Limb (tissue), 2 donors: ENCODE data around the gene TCEA3.
"Not testable (repeated sequence)": the region's sequence is repeated elsewhere in the genome, so short reads cannot be mapped to it uniquely, and the experiment has no call there.

Experiments
- DNase-seq, 2 donors: peaks; one replicate each; pipeline ENCODE4 v3.0.0-alpha.2; 2016; ENCODE audit errors: extremely low spot score in 2 of 2

Gene TCEA3

DNA sequence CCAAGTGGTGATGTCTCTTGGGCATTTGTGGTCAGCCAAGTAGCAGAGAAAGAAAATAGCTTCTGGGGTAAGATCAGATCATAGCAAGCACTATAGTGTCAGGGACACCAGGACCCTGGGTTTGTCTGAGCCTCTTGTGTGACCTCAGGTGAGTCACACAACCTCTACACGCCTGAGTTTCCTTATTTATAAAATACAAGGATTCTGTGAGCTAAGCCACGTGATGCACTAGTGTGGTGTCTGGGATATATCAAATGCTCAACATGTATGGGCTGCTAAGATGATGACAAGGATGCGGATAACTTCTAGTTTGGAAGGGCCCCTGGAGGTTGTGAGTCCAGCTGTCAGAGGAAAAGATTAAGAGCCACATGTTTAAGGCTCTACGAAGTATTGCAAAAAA, 30.4 kb downstream of the TCEA3 start:
- DNase-seq, result peak in 1 of 2 donors; percentile 64

DNA sequence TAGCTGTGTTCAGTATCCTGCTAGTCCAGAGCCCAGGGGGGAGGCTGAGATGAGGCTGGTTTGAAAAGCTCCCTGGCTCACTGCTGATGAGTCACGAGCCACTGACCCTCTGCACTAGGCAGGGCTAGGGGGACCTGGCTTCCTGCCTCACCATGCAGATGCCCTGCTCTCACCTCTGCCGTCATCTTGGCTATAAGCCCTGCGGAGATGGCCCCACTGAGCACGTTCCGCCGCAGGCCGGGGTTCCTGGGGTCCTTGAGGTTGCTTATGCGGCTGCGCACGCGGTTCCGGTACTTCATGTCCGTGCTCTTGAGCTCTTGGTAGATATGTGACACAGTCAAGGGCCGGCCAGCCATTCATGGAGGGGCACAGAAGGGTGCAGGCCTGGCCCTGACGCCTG, 30.8 kb downstream of the TCEA3 start:
- no peak for DNase-seq

DNA sequence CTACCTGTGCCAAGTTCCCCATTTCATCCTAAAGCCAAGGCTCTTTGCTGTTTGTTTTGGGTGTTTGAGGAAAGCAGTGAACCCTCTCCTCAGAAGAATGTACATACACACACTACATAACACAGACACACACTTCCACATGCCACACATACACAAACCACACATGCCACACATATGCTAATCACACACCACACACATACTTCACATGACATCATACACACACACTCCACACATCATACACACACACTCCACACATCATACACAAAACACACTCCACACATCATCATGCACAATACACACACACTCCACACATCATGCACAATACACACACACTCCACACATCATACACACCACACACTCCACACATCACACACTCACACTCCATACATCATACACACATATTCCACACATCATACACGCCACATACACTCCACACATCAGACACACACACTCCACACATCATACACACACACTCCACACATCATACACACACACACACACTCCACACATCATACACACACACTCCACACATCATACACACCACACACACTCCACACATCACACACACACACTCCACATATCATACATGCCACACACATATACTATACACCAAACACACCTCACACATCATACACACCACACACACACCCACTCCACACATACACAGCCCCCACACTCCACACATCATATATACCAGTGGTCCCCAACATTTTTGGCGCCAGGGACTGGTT, 32.3 kb downstream of the TCEA3 start:
- DNase-seq, result no peak

DNA sequence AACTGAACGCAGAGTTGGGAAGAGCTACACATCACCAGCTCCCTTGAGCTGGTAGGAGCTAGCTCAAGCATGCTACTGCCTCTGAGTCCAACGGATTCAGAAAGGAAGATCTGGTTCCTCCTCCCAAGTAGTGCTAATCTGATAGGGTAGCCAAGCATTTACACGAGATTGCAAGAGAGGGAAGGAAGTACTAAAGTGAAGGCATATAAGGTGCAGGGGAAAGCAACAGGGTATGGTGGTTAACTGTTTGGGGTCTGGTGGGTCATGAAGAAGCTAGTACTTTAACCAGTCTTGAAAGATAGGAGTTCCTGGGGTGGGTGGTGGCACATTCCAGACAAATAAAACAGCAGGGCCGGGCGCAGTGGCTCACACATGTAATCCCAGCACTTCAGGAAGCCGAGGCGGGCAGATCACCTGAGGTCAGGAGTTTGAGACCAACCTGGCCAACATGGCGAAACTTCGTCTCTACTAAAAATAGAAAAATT, 34.7 kb downstream of the TCEA3 start:
- DNase-seq, result no peak

DNA sequence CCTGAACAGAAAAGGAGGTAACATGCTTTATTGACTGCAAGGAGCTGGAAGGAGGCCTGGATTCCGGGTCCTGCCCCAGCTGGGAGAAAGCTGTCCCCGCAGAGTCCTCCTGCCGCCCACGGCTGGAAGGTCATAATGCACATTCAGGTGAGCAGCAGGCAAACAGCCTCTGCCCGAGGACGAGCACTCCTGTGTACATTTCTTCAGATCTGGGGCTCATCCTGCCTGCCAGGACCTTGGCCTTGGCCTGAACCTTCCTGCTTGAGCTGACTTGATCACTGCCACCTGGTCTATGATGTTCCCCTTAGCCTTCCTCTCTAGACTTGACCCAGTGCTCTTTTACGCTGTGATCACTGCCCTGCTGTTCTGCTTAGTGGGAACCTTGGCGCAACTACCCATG, 37.1 kb downstream of the TCEA3 start:
- DNase-seq, result no peak

DNA sequence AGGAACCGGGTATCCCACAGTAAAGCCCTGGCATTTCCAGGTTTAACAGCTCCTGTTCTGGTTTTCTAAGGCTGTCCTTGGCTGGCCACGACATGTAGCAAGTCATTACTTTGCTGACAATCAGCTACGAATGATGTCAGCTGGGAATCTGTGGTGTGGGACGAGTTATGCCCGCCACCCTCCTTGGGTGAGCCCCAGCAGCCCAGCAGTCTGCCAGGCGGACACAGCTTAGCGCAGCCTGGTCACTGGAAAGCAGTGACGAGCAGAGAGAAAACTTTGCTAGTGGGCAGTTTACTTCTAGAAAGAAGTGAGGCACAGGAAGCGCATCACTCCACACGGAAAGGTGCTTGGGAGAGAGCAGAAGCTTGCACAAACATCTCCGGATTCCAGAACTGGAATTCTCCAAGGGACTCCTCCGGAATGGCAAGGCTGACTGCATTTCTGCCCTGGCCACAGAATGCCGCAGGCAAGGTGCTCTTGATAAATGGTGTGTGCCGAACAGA, 39.4 kb downstream of the TCEA3 start:
- no peak for DNase-seq

DNA sequence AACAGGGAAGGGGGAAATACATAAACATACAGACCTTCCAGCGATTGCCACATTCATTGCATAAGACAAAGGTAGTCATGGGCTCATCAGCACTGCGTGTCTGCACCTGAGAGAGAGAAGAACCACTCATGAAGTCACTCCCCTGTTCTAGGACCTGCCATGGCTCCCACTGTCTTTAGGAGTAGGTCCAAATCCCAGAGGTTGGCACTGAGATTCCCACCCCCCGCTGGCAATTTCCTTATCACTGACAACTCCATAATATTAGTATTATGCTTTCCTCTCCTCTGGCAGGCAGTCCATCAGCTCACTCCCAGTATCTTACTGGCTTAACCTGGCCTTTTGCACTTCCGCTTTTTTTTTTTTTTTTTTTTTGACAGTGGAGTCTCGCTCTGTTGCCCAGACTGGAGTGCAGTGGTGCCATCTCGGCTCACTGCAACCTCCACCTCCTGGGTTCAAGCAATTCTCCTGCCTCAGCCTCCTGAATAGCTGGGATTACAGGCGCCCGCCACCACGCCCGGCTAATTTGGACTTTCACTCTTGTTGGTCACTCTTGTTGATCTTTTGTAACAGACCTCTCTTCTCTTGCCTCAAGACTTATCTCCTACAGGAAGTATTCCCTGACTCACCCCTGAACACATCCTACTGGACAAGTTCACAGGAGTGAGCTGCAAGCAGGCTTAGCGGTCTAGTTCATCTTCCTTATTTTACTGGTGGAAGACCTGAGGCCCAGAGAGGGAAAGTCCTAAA, 40.1 kb downstream of the TCEA3 start:
- DNase-seq, result no peak

DNA sequence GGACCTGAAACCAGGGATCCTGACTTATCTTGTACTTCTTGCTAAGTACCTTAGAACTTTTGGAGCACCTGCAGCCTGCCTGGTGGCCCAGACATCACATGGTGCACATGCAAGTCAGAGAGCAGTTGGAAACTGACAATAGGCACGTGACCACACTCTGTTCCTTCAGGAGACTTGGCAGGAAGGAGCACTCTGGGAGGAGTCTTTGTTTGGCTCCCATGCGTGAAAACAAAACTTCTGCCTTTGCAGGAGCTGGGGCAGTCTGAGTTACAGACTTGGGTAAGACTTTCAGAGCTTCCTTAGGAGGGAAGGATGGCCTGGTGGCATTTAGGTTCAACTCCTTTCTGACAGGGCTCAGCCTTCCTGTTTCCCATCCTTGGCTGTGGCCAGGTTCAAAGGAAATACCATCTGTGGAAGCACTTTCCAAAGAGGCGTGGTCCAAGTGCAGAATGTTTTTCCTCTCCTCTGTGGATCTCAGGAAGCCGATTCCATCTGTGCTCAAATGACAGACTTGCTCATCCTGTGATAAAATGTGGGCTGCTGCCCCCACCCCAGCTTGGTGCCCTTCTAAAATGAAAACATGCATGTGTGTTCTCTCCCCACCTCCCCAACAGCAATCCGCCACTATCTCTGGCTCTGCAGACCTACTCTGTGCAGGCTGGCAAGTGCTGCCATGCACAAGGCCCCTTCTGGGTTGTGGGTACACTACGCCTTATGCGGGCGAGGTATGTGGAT, 40.8 kb downstream of the TCEA3 start:
- peak in 1 of 2 donors; percentile 43 for DNase-seq

DNA sequence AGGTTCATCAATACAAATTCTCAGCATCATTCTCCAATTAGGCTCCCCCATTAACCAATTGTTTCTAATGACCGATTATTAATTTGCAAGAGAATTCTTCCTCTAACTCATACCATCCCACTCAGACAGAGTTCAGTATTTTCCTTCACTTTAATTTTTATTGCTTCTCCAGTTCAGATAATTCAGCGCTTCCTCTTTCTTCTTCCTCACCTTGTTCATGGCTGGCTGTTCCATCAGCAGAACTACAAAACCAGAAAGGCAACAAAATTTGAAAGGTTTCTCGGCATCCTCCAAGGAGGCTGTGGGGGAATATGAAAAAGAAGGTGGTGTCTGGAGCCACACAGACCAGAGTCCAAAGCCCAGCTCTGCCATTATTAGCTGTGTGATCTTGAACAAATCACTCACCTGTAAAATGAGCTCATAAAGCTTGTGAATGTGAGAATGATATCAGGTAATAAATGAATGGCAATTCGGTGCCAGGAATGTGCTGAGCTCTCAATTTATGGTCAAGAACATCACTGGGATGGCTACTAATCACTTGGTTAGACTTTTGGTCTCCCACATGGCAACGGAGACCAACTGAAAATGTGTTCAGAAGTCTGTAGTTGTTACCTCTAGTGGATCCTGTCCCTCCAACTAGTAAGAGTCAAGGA, 43.2 kb downstream of the TCEA3 start:
- DNase-seq, result no peak

DNA sequence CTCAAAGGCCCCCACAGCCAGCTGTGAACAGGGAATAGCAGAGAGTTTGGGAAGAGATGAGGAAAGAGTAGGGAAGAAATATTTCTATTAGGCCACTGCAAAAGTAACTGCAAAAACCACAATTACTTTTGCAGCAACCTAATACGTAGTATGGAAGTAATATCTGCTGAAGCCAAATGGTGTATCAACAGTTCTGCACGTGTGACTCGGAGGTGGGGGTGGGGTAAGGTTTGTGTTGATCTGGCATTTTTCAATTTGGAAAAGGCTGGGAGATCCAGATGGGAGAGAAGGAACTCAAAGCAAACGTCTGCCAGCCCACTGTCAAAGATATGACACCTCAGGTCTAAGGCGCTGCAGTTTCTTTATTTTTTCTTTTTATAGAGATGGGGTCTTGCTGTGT, 43.8 kb downstream of the TCEA3 start:
- no peak for DNase-seq

DNA sequence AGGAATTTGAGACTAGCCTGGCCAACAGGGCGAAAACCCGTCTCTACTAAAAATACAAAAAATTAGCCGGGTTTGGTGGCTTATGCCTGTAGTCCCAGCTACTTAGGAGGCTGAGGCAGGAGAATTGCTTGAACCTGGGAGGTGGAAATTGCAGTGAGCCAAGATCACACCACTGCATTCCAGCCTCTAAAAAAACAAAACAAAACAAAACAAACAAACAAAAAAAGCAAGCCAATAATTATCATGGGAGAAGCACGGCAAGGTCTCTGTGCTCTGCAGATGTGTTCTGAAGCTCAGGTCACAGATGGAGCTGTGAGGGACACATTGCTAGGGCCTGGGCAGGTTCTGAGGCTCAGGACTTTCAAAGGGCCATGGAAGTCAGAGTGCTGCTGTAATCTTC, 44.3 kb downstream of the TCEA3 start:
- DNase-seq, result not testable (repeated sequence)

DNA sequence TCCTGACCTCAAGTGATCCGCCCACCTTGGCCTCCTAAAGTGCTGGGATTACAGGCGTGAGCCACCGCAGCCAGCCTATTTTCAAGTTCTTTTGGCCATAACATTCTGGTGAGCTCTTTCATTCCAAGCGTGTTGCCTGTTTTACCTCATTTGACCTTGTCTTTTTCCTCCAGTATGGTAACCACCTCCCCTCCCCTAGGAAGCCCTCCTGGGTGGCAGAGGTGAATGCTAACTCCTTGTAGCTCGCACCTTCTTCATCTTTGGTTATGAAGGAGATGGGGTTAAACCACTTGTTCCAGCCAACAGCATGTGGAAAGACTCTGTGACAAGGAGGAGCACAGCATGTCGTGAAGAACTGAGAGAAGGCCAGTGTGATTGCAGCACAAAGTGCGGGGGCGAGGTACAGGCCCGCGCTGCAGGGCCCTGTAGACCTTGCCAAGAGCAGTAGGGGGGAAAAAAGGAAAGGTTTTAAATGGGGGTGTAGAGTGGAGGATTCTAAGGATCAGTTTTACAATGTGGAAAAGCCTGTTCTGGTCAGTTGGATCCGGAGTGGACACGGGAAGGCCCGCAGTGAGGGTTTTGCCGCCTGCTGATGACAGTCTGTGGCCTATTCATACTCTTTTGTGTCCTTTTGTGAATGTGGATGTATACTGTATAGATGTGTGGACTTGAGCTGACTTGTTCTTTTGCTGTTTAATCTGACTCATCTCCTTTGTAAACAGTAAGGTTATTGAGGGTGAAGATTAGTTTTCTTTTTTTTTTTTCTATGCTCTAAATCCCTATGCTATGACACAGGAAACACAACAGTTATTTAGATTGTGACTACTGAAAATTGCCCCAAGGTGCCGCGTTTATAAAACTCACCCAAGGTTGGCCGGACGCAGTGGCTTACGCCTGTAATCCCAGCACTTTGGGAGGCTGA, 47.4 kb downstream of the TCEA3 start:
- no peak for DNase-seq

DNA sequence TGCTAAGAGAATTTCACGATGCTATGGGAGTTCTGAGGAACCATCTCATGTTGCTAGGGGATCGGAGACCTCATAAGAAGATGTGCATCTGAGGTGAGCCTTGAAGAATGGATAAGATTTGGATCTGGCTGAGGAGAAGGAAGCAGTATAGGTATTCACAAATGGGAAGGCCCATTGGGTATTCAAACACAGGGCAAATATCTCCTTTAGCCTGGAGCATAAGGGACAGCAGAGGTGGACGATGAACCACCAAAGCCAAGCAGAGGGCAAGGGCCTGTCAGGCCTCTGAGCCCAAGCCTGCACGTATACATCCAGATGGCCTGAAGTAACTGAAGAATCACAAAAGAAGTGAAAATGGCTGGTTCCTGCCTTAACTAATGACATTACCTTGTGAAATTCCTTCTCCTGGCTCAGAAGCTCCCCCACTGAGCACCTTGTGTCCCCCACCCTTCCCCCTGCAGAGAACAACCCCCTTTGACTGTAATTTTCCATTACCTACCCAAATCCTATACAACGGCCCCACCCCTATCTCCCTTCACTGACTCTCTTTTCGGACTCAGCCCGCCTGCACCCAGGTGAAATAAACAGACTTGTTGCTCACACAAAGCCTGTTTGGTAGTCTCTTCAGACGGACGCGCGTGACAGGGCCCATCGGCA, 50.3 kb downstream of the TCEA3 start:
- not testable (repeated sequence) for DNase-seq

DNA sequence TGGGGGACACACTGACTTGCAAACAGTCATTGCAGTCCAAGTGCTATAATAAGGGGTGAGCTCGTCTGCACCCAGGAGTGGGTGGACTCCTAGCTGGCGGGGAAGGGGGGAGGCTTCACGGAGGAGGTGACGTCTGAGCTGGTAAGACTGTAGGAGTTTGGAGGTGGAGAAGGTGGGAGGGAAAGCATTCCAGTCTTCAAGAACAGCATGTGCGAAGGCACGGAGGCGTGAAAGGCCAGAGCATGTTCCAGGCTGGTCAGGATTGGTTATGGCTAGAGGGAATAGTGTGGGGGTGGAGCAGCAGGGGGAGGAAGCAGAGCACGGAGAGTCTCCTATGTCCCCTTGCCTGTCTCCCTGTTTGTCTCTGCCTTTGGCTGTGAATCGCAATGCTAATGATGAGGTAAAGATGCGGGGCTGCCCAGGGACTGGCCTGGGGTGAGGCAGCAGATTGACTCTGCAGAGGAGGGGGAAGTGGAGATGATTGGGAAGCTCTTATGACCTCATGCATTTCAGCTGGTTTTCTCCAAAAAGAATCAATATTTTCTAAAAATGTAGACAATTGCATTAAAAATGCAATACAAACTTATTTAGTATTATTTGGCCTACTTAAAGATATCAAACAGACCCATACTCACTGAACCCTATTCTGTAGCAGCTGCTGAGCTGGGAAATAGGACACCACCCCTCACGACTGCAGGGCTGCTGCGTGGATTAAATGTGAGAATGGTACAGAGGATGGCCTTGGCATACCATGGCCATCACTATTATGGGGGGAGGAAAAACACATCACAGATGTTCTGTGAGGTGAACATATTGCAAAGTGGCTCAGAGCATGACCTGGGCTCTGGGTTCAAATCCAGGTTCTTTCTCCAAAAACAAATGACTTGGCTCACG, 52.3 kb downstream of the TCEA3 start:
- DNase-seq, result no peak

DNA sequence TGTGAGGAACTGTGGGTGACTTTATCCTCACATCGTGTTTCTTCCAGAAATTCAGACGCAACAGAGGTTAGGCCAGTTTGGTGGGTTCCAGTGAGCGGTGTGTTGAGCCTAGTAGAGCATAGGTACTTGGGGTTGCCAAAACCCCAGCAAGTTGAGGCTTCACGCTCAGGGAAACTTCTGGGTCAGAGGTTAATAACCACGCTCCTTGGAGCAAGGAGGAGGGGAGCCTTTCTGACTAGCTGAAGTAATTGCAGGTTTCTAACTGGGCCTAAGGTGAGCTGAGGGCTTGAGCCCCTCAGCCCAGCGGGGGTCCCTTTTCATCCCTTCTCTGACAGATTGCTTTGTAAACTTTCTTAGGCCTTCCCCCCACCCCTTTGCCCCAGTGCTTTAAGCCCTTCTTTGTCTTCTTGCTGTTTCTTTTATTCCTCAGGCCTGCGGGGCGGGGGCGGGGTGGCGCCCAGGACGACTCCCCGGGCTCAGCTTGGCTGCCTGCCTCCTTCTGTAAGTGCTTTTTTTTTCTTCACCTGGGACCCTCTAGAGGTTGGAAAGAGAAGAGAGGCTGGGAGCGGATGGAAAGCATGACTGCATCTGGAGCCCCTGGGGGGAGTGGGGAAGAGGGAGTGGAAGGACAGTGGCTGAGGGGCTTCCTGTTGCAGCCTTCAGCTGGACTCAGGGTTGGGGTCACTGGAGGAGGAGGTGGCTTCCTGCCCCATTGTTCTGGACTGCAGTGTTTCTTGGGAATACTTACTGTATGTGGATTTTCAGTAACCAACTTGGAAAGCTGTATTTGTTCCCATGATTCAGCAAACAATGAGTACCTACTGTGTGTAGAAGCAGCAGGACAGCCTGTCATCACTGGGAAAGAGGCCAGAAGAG, 53.6 kb downstream of the TCEA3 start:
- DNase-seq, result peak in 1 of 2 donors; percentile 61

DNA sequence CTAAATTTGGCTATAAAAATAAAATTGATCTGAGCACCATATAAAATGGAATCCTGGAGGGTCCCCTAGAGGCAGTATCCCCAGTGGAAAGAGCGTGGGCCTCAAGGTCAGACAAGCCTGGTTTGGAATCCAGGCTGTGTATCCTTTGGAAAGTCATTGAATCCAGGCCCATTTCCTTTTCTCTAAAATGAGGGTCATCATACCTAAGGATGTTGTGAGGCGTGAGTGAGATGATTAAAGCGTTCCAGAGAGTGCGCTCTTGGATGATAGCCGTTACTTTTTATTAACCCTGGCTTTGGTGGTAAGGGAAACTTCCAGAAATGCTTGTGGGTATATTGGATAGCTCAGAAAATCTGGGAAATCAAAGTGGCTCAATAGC, 54.2 kb downstream of the TCEA3 start:
- DNase-seq, result no peak

DNA sequence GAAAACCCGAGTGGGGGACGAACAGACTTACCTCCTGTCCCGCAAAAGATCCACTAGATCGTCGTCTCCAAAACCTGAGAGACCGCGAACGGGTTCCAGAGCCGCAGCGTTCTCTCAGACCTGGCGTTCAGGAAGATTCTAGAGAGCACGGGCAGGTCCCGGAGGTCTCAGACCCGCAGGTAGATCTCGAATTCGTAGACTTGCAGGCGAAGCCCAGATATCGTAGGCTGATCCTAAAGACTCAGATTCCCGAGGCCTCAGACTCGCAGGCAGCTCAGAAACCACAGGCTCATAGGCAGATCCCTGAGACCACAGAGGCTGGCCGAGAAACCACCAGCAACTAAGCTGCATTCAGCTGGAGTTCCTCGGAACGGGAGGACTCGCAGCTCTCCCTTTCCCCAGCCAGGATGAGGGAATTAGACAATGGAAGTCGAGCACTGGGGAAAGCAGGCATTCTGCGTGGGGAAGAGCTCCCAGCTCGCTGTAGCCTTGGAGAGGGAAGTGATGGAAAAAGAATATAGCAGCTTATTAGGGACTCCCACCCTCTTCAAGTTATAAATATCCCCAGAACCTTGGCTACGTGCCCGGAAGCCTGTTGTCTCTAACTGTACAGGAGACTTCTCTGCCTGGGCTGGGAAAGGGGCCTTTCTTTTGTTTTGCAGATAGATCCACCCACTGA, 55.1 kb downstream of the TCEA3 start, which contains the start of gene ZNF436:
Gene ZNF436 (minus strand): TSS at position 502 of the 679 bp plus-strand sequence. CDS start 1,831 bp downstream, outside the sequence.
- DNase-seq, result peak; percentile 89 to 94
